ENCODE data around the gene WNT2.

- no peak for TF ChIP-seq CTCF (IDR thresholded peaks at IDR 0.05)
- no peak for TF ChIP-seq POLR2A (IDR thresholded peaks at IDR 0.05)
These were observed 43.7 kb downstream of the WNT2 start for GRCh38 chr7:117279203-117279602.
